GM12865 (cell line): Measurements from ENCODE around the gene DUSP5.

Experiments used
- DNase-seq: peaks from one replicate; pipeline ENCODE4 v3.0.0; 2010; ENCODE audit warnings: low read depth
- H3K4me3 ChIP-seq: 2 replicates; pipeline ENCODE4 v1.5.1; 2011; ENCODE audit warnings: mild to moderate bottlenecking, low read depth, low read length, control low read depth
- TF ChIP-seq, protein P1 (sequence below): IDR thresholded peaks from 2 replicates; pipeline ENCODE4 v1.5.1; 2011; ENCODE audit warnings: low read length, control low read depth, low read depth, inconsistent platforms; ENCODE audit not compliant: insufficient read depth; ENCODE audit errors: missing control alignments

DUSP5 gene

DNA sequence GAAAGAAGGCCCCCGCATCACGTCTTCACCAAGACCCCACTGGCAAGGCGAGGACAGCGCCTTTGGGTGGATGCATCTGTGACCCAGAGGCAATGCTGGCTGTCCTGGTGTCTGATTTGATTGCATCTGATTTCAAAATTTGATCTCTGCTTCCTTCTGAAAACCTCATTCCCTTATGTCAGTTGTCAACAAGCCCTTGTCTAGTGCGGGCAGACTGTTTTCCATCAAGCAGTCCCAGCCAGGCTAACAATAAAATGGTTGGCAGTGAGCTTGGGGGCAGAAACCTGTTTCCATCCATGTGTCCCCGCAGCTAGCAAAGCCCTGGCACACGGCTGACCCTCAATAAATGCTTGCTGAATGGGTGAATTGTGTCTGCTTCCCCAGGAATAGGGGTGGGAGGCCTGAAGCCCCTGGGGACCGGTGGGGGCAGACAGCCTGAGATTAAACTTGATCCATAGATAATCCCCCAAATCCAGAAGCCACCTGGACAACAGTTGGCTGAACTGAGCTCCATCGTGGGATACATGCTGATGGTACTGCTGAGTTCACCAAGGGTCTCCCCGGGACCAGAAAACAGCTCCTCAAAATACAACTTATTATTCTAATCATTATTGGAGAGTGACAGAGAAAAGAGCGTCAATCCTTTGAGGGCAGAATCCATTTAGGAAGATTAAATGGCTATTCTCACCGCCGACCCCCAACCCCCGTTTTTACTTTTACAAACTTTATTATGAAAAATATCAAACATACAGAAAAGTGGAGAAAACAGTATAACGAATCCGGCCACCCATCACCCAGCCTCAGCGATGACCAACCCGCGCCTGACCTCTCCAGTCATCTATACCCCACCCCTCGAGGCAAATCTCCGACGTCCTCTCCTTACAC is 912 bp upstream of the DUSP5 start:
- H3K4me3 ChIP-seq: peak overlapping the region; percentile 77
- TF ChIP-seq, protein P1, sequence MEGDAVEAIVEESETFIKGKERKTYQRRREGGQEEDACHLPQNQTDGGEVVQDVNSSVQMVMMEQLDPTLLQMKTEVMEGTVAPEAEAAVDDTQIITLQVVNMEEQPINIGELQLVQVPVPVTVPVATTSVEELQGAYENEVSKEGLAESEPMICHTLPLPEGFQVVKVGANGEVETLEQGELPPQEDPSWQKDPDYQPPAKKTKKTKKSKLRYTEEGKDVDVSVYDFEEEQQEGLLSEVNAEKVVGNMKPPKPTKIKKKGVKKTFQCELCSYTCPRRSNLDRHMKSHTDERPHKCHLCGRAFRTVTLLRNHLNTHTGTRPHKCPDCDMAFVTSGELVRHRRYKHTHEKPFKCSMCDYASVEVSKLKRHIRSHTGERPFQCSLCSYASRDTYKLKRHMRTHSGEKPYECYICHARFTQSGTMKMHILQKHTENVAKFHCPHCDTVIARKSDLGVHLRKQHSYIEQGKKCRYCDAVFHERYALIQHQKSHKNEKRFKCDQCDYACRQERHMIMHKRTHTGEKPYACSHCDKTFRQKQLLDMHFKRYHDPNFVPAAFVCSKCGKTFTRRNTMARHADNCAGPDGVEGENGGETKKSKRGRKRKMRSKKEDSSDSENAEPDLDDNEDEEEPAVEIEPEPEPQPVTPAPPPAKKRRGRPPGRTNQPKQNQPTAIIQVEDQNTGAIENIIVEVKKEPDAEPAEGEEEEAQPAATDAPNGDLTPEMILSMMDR: no peak
- no peak for DNase-seq

DNA sequence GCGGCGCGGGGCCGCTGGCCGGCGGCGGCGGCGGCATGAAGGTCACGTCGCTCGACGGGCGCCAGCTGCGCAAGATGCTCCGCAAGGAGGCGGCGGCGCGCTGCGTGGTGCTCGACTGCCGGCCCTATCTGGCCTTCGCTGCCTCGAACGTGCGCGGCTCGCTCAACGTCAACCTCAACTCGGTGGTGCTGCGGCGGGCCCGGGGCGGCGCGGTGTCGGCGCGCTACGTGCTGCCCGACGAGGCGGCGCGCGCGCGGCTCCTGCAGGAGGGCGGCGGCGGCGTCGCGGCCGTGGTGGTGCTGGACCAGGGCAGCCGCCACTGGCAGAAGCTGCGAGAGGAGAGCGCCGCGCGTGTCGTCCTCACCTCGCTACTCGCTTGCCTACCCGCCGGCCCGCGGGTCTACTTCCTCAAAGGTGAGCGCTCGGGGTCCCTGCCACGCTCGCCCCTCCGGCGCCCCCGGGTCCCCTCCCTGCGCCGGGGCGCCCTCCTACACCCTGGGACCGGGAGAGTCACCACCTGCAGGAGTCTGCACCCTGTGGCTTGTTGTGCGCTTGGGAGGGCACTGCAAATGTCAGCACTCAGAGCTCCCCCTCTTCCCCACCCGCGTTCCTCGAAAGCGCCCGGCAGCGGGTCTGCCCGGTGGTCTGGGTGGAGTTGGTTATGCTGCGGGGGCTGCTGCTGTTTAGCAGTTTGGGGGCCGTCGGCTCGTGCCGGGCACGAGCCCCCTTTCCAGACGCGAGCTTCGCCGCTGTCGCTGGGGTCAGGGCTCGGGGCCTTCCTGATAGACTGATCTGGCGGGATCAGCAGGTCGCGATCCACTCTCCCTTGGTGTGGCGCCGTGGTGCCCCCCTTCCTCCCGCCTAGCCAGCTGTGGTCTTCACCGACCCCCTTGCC is 627 bp downstream of the DUSP5 start:
- peak; percentile 72 for DNase-seq
- TF ChIP-seq, protein P1: no peak
- peak overlapping the region; percentile 88 for H3K4me3 ChIP-seq

DNA sequence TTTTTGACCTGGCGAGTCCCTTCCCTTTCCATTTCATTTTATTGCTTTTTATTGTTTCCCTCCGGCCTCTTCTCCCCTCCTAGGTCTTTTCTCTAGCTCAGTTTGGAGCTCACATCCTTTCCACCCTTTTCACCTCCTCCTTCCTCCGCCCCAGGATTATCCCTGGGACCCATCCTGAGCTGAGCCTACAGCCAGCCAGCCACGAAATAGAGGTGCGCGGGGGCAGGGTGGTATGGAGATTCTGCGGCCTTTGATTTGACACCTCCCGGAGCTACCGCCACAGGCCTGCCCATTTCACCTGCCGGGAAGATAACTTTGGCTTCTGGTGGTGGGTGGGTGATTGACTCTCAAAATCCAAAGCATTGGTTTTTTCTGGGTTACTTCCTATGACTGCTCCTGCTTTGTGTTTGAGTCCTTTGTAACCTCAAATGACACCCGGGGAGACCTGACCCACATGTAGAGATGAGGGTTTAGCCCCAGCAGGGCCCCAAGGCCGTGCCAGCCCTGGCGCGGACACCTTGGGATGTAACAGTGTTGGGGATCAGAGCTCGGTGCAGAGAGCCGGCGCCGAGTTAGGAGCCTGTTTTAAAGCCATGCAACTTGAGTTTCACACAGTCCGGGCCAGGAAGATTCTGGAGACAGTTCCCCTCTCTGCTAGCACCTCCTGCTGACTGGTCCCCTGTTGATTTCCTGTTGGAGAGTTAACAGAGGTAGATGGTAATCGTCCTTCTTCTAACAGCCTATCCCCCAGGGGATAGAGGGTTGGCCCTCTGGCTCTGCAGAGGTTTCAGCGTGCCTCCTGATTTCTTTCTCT is 1.5 kb downstream of the DUSP5 start:
- H3K4me3 ChIP-seq: peak overlapping the region; percentile 88
- TF ChIP-seq, protein P1: peak; percentile 40
- DNase-seq: peak; percentile 82

DNA sequence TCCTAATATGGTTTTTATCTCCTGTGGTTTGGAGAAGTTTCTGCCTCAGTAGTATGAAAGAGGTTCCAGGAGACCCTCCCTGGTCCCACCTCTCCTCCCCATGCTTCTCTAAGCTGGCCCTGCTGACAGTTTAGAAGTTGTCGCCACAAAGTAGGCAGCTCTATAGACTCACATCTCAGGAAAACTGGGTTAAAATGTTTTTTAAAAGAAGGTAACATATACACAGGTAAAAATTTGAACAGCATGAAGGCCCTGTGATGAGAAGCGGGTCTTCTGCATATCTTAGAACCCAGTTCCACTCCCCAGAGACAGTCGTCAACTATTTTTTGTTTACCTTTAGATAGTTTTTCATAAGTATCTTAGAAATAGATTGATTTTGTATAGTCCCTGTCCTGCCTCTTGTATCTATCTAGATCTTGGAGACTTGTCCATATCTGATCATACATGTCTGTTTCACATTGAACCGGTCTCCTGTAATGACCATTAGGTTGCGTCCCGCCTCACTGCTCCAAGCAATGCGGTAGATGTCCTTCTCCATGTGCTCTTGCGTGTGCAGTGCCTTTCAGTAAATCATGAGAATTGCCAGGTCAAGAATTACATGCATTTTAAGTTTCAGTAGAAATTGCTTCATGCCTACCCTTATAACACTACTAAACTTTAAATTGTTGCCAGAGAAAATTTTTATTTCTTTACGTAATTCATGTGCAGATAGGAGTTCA is 2.2 kb downstream of the DUSP5 start:
- no peak for DNase-seq
- H3K4me3 ChIP-seq: peak overlapping the region; percentile 88
- TF ChIP-seq, protein P1: no peak

DNA sequence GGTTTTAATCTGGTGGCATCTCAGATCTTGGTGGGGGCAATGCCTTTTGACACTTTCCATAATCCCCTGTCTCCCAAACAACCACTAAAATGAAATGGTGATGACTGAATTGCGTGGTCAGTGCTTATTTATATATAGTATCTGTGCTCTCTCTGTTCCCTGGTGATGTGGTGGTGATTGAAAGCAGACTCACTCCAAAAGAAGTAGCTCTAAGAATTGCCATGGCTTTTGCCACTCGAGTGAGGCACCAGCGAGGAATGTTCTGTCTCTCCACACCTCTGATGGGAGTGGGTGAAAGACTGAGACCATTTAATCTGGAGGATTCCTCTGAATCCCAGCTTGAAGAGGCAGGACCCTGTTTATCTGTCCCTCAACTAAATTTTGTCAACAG is 2.8 kb downstream of the DUSP5 start:
- TF ChIP-seq, protein P1: no peak
- DNase-seq: no peak
- H3K4me3 ChIP-seq: peak overlapping the region; percentile 88
